Gastroesophageal sphincter (tissue), 3 donors: ENCODE results near the gene HNRNPUL1.

Experiments
- POLR2A ChIP-seq, 2 donors: fragments of 450-650 bp; IDR thresholded peaks; one replicate each; pipeline ENCODE4 v1.6.1; 2017; ENCODE audit warnings: antibody characterized with exemption in 2 of 2, mild to moderate bottlenecking in 2 of 2, moderate library complexity in 1 of 2
- TF ChIP-seq, protein P1 (sequence below), 4 experiments: fragments of 200-600 bp in 2 of 4; fragments of 450-650 bp in 2 of 4; sonication (generic) in 1 of 4; IDR thresholded peaks; one replicate each; pipeline ENCODE4 v1.5.1; 2017 to 2019; ENCODE audit warnings: antibody characterized with exemption in 4 of 4, mild to moderate bottlenecking in 2 of 4, moderate library complexity in 2 of 4

DNA sequence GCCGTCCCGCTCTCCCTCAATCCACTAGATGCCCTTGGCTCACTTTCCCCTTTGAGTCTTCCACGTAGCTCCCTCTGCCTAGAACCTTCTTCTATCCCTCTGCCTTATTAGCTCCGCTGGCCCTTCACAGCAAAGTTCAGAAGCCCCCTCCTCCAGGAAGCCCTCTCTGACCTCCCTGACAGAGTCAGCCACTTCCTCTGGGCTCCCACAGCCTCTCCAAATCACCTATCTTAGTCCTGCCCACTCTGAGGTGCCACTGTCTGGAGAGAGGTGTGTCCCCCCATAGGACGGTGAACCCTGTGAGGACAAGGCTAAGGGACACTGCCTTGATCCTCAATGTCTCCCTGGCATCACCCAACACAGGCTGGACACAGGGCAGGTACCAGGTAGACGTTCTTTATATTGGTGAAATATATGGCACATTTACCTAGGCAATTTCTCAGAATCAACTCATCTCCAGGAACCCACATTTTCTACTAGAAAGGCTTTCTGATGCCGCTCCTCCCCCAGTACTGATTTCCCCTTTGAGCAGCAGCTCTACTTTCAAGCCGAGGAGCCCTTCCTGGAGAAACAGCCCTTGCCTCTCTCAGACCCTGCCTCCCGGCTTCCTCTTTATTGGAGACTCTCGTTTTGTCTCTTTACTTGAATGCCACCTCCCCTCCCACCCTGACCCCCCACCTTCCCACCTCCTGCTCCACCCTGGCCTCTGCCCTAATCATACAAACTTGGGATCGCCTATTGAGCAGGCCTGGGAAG, 93.0 kb downstream of the HNRNPUL1 start:
- TF ChIP-seq, protein P1, sequence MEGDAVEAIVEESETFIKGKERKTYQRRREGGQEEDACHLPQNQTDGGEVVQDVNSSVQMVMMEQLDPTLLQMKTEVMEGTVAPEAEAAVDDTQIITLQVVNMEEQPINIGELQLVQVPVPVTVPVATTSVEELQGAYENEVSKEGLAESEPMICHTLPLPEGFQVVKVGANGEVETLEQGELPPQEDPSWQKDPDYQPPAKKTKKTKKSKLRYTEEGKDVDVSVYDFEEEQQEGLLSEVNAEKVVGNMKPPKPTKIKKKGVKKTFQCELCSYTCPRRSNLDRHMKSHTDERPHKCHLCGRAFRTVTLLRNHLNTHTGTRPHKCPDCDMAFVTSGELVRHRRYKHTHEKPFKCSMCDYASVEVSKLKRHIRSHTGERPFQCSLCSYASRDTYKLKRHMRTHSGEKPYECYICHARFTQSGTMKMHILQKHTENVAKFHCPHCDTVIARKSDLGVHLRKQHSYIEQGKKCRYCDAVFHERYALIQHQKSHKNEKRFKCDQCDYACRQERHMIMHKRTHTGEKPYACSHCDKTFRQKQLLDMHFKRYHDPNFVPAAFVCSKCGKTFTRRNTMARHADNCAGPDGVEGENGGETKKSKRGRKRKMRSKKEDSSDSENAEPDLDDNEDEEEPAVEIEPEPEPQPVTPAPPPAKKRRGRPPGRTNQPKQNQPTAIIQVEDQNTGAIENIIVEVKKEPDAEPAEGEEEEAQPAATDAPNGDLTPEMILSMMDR (IDR thresholded peaks at IDR 0.05) = no peak
- TF ChIP-seq POLR2A (IDR thresholded peaks at IDR 0.05) = no peak
